LNCAP (cell line): Measurements from ENCODE around the gene GGT1.

Experiments
- TF ChIP-seq, protein P1 (sequence below): fragments of 450-650 bp; IDR thresholded peaks from 2 replicates; pipeline ENCODE4 v1.5.1; 2017; ENCODE audit warnings: mild to moderate bottlenecking

The GGT1 gene

GRCh38 chr22:24564376-24565058 lies 38.5 kb upstream of the GGT1 start:
- TF ChIP-seq, protein P1, sequence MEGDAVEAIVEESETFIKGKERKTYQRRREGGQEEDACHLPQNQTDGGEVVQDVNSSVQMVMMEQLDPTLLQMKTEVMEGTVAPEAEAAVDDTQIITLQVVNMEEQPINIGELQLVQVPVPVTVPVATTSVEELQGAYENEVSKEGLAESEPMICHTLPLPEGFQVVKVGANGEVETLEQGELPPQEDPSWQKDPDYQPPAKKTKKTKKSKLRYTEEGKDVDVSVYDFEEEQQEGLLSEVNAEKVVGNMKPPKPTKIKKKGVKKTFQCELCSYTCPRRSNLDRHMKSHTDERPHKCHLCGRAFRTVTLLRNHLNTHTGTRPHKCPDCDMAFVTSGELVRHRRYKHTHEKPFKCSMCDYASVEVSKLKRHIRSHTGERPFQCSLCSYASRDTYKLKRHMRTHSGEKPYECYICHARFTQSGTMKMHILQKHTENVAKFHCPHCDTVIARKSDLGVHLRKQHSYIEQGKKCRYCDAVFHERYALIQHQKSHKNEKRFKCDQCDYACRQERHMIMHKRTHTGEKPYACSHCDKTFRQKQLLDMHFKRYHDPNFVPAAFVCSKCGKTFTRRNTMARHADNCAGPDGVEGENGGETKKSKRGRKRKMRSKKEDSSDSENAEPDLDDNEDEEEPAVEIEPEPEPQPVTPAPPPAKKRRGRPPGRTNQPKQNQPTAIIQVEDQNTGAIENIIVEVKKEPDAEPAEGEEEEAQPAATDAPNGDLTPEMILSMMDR, result no peak

GRCh38 chr22:24565077-24565476 lies 37.9 kb upstream of the GGT1 start:
- TF ChIP-seq, protein P1, result no peak

DNA sequence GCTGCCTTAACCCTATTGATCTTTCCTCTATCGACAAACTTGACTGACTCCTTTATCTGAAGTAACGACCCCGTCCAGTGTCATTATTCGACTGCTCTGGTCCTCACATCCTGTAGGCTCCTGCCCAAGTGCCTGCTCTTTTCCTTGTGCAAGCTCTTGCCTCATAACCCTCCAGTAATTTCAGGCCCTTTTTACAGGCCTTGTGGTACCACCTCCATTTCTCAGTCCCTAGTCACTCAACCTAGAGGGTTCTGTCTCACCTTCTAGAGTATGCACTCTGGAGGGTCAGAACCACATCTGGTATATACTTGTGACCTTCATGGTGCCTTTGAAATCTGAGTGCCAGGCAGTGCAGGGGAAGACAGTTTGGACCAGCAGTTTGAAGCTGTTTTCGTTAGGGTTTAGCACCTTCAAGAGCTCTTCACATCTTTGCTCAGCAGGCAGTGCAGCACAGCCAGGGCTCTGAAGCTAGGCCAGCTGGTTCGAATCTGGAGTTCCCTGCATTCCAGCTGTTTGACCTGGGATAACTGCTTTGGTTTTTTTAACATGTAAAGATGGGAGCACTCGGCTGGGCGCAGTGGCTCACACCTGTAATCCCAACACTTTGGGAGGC lies 36.0 kb upstream of the GGT1 start:
- TF ChIP-seq, protein P1, result no peak

- TF ChIP-seq, protein P1, result no peak
Observed at GRCh38 chr22:24567668-24568067, 35.3 kb upstream of the GGT1 start.

DNA sequence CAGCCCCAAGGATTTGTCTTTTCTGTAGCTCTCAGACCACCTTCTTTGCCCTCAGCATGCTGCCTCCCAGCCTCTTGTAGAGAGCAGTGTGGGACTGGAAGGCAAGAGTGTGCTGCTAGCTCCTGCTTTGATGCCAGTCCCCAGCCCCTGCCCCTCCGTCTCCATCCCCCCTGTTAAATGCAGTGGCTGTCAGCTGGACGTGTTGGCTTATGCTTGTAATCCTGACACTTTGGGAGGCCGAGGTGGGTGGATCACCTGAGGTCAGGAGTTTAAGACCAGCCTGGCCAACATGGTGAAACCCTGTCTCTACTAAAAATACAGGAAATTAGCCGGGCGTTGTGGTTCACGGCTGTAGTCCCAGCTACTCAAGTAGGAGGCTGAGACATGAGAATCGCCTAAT lies 31.7 kb upstream of the GGT1 start:
- TF ChIP-seq, protein P1, result no peak

GRCh38 chr22:24576778-24577177 lies 26.2 kb upstream of the GGT1 start:
- TF ChIP-seq, protein P1, result no peak

DNA sequence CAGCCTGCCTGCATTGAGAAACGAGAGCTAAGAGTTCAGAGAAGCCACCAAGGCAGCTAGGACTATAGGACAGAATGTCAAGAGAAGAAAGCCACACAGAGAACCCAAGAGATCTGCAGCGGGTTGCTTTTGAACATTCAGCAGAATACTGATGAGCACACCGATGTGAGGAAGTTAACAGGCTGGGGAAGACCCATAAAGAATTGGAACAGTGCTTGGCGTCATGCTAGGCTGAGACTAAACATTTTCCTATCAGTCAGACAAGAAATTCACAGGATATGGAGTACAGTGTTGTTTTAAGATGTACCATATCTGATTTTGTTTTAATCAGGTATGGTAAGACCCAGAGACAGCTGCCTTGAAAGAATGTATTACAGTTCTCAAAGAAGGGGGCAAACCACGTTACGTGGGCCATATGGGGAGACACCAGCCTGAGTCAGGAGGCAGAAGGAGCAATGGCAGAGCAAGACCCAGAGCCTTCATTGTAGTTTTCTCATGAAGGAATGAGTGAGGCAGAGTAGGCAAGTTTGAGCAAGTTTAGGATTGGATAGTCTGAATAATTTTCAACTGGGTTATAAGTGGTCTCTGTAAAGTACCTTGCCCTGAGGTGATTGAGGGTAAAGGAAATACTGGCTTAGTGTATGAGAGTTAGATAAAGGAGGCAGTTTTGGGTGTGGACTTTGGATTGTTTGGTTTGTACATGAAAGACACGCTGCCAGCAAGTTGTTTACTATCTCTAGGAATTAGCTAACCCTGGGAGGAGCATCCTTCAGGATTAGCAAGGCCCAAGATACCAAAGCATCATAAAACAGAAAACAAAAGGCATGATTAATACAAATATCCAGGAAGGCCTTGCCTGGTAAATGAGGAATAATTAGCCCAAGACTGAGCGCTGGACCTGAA lies 24.4 kb upstream of the GGT1 start:
- TF ChIP-seq, protein P1, result no peak
